RWPE1 (cell line): ENCODE data around the gene PIK3R4.

ENCODE experiments used
- CTCF ChIA-PET: fragments of 350-600 bp; sonication (Branson Sonifier 250); formaldehyde crosslinking; extraction: SDS; loops from one replicate; lab custom pipeline; 2021; lab: Yijun Ruan, JAX
- POLR2A ChIA-PET: fragments of 400-600 bp; formaldehyde crosslinking; extraction: SDS; loops from one replicate; lab custom pipeline; 2020; ENCODE audit warnings: antibody characterized with exemption; ENCODE audit not compliant: low non-redundant PET; lab: Yijun Ruan, JAX
- DNase-seq: peaks from one replicate; pipeline ENCODE4 v3.0.0; 2012; ENCODE audit warnings: low spot score
- H3K27ac ChIP-seq: fragments of 450-650 bp; 2 replicates; pipeline ENCODE4 v1.5.1; 2017
- TF ChIP-seq, protein P1 (sequence below): fragments of 450-650 bp; conservative IDR thresholded peaks from 2 replicates; pipeline ENCODE4 v1.5.1; 2017; ENCODE audit warnings: low read depth, mild to moderate bottlenecking

Gene PIK3R4

DNA sequence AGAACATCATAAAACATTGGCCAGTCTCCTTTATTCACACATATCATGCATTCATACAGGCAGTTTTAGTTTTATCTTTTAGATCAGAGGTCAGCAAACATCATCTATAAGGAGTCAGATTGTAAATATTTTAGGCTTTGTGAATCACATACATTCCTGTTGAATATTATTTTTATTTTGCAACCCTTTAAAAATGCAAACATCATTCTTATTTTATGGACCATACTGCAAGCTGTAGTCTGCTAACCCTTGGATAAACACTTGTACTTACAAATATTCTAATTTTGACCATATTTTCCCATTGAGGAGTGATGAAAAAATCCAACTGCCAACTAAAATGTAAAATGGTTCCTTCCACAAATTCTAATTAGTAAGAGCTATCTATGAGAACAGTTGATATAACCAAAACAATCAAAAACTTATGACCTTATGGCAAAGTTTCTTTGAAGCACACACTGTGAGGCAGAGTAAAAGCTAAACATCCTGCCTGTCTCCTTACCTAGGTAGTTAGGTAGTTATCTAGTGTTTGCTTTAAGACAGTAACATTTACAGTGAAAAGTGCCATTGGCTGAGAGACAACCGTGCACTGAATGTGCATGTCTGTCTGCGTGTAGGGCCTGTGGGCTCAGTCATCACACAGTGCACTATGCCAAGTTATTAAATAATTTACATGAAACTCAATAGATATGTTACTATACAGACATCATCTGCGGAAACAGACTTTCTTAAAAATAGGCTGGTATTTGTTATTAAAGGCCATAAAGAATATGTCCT is 57.7 kb downstream of the PIK3R4 start:
- DNase-seq = no peak
- POLR2A ChIA-PET = no interaction called here
- CTCF ChIA-PET = interaction anchor here (0.6 kb wide), 2 partner anchors 13 to 19 kb away, joined by 4 read pairs; no protein-coding TSS in a partner anchor
- TF ChIP-seq, protein P1, sequence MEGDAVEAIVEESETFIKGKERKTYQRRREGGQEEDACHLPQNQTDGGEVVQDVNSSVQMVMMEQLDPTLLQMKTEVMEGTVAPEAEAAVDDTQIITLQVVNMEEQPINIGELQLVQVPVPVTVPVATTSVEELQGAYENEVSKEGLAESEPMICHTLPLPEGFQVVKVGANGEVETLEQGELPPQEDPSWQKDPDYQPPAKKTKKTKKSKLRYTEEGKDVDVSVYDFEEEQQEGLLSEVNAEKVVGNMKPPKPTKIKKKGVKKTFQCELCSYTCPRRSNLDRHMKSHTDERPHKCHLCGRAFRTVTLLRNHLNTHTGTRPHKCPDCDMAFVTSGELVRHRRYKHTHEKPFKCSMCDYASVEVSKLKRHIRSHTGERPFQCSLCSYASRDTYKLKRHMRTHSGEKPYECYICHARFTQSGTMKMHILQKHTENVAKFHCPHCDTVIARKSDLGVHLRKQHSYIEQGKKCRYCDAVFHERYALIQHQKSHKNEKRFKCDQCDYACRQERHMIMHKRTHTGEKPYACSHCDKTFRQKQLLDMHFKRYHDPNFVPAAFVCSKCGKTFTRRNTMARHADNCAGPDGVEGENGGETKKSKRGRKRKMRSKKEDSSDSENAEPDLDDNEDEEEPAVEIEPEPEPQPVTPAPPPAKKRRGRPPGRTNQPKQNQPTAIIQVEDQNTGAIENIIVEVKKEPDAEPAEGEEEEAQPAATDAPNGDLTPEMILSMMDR = no peak
- H3K27ac ChIP-seq = no peak overlapping the region

DNA sequence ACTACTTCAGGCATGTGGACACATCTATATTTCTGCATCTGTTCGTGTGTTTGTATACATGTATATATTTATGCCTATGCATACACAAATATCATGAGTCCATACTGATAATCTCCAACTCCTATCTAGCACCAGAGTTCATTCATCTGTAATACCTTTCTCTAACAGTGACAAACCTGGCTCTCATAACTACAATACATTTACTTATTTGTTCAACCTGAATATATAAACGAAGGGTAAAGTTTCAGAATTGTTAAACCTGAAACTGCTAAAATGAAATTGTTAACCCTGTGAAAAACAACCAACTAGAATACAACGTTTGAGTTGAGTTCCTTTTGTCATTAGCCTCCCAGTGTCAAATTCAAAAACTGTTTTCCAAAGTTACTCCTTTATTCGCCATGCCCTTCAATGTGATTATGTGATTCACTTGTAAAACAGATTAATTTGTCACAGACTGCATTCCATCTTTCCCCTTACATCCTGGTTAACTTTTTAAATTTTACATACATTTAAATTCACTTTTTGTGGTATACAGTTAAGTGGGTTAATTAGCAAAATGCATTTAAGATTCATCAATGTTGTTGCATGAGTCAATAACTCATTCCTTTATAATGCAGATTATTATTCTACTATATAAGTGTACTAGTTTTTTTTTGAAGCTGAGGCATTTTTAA is 58.5 kb downstream of the PIK3R4 start:
- CTCF ChIA-PET = no interaction called here
- no peak for DNase-seq
- TF ChIP-seq, protein P1 = no peak
- POLR2A ChIA-PET = no interaction called here
- no peak overlapping the region for H3K27ac ChIP-seq

DNA sequence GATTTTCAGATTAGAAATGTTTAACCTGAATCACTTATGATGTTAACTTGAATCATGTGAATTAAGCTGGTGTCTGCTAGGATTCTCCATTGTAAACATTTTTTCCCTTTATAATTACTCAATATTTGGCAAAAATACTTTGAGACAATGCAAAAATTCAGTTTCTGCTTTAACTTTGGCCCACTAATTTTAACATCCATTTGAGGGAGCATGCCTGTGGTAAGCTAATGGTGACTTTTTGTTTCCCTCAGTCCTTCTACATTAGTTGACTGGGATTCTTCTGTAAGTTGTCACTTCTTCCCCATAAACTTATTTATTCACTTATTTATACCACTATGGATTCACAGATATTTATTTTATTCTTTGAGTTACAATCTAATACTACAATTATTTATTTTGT is 59.3 kb downstream of the PIK3R4 start:
- TF ChIP-seq, protein P1 = no peak
- ChIA-PET POLR2A (no interaction called here), CTCF (no interaction called here)
- no peak for DNase-seq
- no peak overlapping the region for H3K27ac ChIP-seq

DNA sequence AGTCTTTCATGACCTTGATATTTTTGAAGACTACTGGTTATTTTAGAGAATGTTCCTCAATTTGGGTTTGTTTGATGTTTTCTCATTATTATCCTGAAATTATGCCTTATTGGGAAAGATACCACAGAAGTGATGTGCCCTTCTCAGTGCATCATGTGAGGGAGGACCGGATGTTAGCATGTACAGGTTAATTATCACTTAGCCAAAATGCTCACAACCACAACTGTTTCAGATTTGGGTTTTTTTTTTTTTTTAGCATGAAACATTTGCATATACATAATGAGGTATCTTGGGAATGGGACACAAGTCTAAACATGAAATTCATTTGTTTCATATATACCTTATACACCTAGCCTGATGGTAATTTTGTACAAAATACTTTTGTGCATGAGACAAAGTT is 59.8 kb downstream of the PIK3R4 start:
- DNase-seq = no peak
- TF ChIP-seq, protein P1 = no peak
- no peak overlapping the region for H3K27ac ChIP-seq
- CTCF ChIA-PET = no interaction called here
- POLR2A ChIA-PET = no interaction called here

DNA sequence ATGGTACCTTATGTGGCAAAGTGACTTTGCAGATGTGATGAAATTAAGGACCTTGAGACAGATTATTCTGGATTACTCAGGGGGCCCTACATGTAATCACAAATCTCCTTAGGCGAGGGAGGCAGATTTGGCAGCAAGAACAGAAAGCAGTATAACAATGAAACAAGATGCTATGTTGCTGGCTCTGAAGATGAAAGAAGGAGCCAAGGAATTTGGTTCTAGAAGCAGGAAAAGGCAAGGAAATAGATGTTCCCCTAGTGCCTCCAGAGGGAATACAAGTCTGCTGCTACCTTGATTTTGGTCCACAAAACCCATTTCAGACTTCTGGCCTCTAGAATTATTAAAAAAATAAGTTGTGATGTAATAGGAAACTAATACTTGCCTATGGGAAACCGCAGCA is 64.5 kb downstream of the PIK3R4 start:
- TF ChIP-seq, protein P1 = no peak
- CTCF ChIA-PET = no interaction called here
- no peak for DNase-seq
- POLR2A ChIA-PET = no interaction called here
- no peak overlapping the region for H3K27ac ChIP-seq

DNA sequence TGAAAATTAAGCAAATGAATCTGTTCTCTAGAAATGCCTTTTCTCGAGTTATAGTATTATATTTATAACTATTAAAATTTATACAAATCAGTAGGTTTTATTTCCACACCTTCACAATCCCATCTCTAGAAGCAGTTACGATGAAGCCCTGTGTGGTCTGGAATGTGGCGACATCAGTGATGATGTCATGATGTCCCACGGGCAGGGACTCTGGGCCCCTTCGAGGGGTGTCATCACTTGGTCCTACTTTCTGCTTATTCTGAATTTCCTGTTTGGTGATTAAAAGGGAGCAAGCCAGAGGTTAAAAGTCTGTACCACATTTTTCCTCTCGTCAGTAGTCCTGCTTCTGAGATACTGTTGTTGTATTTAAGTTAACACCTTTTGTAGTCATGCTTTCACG is 67.4 kb downstream of the PIK3R4 start:
- ChIA-PET POLR2A (no interaction called here), CTCF (no interaction called here)
- H3K27ac ChIP-seq = no peak overlapping the region
- no peak for DNase-seq
- TF ChIP-seq, protein P1 = no peak
